HEK293 (cell line): ENCODE results near the gene C14orf93.

Experiments used
- CTCF ChIA-PET: fragments of 350-600 bp; formaldehyde crosslinking; extraction: SDS; loops from one replicate; lab custom pipeline; 2021; ENCODE audit warnings: antibody characterized with exemption; lab: Yijun Ruan, JAX
- POLR2A ChIA-PET: fragments of 300-600 bp; formaldehyde crosslinking; extraction: SDS; loops from one replicate; lab custom pipeline; 2020; ENCODE audit warnings: antibody characterized with exemption, inconsistent platforms; lab: Yijun Ruan, JAX
- H3K27ac ChIP-seq: fragments of 200-500 bp; sonication (Bioruptor generic); 2 replicates; pipeline ENCODE4 v1.5.1; 2014; ENCODE audit warnings: low read depth, low read length, control low read depth, inconsistent platforms; ENCODE audit errors: extremely low read depth
- H3K36me3 ChIP-seq, 2 experiments: fragments of 200-500 bp in 1 of 2; sonication (Bioruptor generic) in 1 of 2; 1 replicate in 1 of 2; 2 replicates in 1 of 2; pipeline ENCODE4 v1.5.1; 2014 to 2017; ENCODE audit warnings: inconsistent platforms in 2 of 2, low read length in 2 of 2; ENCODE audit not compliant: control insufficient read depth in 2 of 2, insufficient read depth in 1 of 2
- H3K4me1 ChIP-seq: fragments of 200-500 bp; sonication (Bioruptor generic); 2 replicates; pipeline ENCODE4 v1.5.1; 2014; ENCODE audit warnings: mild to moderate bottlenecking, low read length, inconsistent platforms; ENCODE audit not compliant: control insufficient read depth, insufficient read depth
- H3K4me3 ChIP-seq: 2 replicates; pipeline ENCODE4 v1.5.1; 2011; ENCODE audit warnings: low read depth, mild to moderate bottlenecking, control low read depth, low read length, moderate library complexity
- H3K9me3 ChIP-seq: fragments of 200-500 bp; sonication (Bioruptor generic); 2 replicates; pipeline ENCODE4 v1.5.1; 2014; ENCODE audit warnings: low read depth, low read length, inconsistent platforms; ENCODE audit not compliant: control insufficient read depth, insufficient read depth
- KLF8 ChIP-seq: fragments of 450-650 bp; formaldehyde crosslinking; IDR thresholded peaks from 2 replicates; pipeline ENCODE4 v1.5.1; 2016; ENCODE audit warnings: missing biosample characterization, missing genetic modification characterization
- OSR2 ChIP-seq: fragments of 450-650 bp; formaldehyde crosslinking; IDR thresholded peaks from 2 replicates; pipeline ENCODE4 v1.5.1; 2016; ENCODE audit warnings: missing biosample characterization, missing genetic modification characterization
- PRDM1 ChIP-seq: fragments of 450-650 bp; formaldehyde crosslinking; IDR thresholded peaks from 2 replicates; pipeline ENCODE4; 2016; ENCODE audit warnings: missing biosample characterization, missing genetic modification characterization
- SP2 ChIP-seq: fragments of 450-650 bp; formaldehyde crosslinking; IDR thresholded peaks from 2 replicates; pipeline ENCODE4 v1.5.1; 2016; ENCODE audit warnings: missing biosample characterization, missing genetic modification characterization
- SP7 ChIP-seq: fragments of 450-650 bp; formaldehyde crosslinking; IDR thresholded peaks from 2 replicates; pipeline ENCODE4 v1.5.1; 2016; ENCODE audit warnings: missing biosample characterization, missing genetic modification characterization
- YY1 ChIP-seq: fragments of 450-650 bp; formaldehyde crosslinking; IDR thresholded peaks from 2 replicates; pipeline ENCODE4 v1.5.1; 2018; ENCODE audit warnings: missing biosample characterization, missing genetic modification characterization
- ZEB2 ChIP-seq: fragments of 450-650 bp; formaldehyde crosslinking; IDR thresholded peaks from 2 replicates; pipeline ENCODE4 v1.5.1; 2016; ENCODE audit warnings: missing biosample characterization, missing genetic modification characterization
- ZNF132 ChIP-seq: fragments of 450-650 bp; formaldehyde crosslinking; IDR thresholded peaks from 2 replicates; pipeline ENCODE4 v1.5.1; 2017; ENCODE audit warnings: missing biosample characterization, missing genetic modification characterization, borderline replicate concordance
- ZNF133 ChIP-seq: fragments of 450-650 bp; formaldehyde crosslinking; IDR thresholded peaks from 2 replicates; pipeline ENCODE4 v1.5.1; 2016; ENCODE audit warnings: missing biosample characterization, missing genetic modification characterization
- ZNF140 ChIP-seq: fragments of 450-650 bp; formaldehyde crosslinking; IDR thresholded peaks from 2 replicates; pipeline ENCODE4 v1.5.1; 2016; ENCODE audit warnings: missing biosample characterization, missing genetic modification characterization
- ZNF155 ChIP-seq: fragments of 450-650 bp; formaldehyde crosslinking; IDR thresholded peaks from 2 replicates; pipeline ENCODE4 v1.5.1; 2016; ENCODE audit warnings: missing biosample characterization, missing genetic modification characterization
- ZNF184 ChIP-seq: fragments of 450-650 bp; IDR thresholded peaks from 2 replicates; pipeline ENCODE4 v1.5.1; 2018; ENCODE audit warnings: missing biosample characterization, mild to moderate bottlenecking, missing genetic modification characterization
- ZNF2 ChIP-seq: fragments of 450-650 bp; formaldehyde crosslinking; IDR thresholded peaks from 2 replicates; pipeline ENCODE4 v1.5.1; 2016; ENCODE audit warnings: missing biosample characterization, missing genetic modification characterization
- ZNF202 ChIP-seq: fragments of 450-650 bp; formaldehyde crosslinking; IDR thresholded peaks from 2 replicates; pipeline ENCODE4 v1.5.1; 2016; ENCODE audit warnings: missing biosample characterization, missing genetic modification characterization, borderline replicate concordance
- ZNF223 ChIP-seq: fragments of 450-650 bp; formaldehyde crosslinking; IDR thresholded peaks from 2 replicates; pipeline ENCODE4 v1.5.1; 2016; ENCODE audit warnings: missing biosample characterization, missing genetic modification characterization
- ZNF510 ChIP-seq: fragments of 450-650 bp; formaldehyde crosslinking; IDR thresholded peaks from 2 replicates; pipeline ENCODE4 v1.5.1; 2018; ENCODE audit warnings: mild to moderate bottlenecking, missing genetic modification characterization, missing biosample characterization; ENCODE audit not compliant: insufficient replicate concordance
- ZNF514 ChIP-seq: fragments of 450-650 bp; formaldehyde crosslinking; IDR thresholded peaks from 2 replicates; pipeline ENCODE4 v1.5.1; 2016; ENCODE audit warnings: missing biosample characterization, missing genetic modification characterization
- ZNF521 ChIP-seq: fragments of 450-650 bp; formaldehyde crosslinking; IDR thresholded peaks from 2 replicates; pipeline ENCODE4 v1.5.1; 2017; ENCODE audit warnings: missing biosample characterization, mild to moderate bottlenecking, missing genetic modification characterization
- ZNF560 ChIP-seq: fragments of 450-650 bp; formaldehyde crosslinking; IDR thresholded peaks from 2 replicates; pipeline ENCODE4 v1.5.1; 2017; ENCODE audit warnings: missing biosample characterization, missing genetic modification characterization, borderline replicate concordance
- ZNF785 ChIP-seq: fragments of 450-650 bp; formaldehyde crosslinking; IDR thresholded peaks from 2 replicates; pipeline ENCODE4 v1.5.1; 2016; ENCODE audit warnings: missing biosample characterization, missing genetic modification characterization
- ZXDB ChIP-seq: fragments of 450-650 bp; formaldehyde crosslinking; IDR thresholded peaks from 2 replicates; pipeline ENCODE4 v1.5.1; 2016; ENCODE audit warnings: missing biosample characterization, missing genetic modification characterization
- TF ChIP-seq, protein P1 (sequence below): fragments of 450-650 bp; formaldehyde crosslinking; IDR thresholded peaks from 2 replicates; pipeline ENCODE4 v1.5.1; 2016; ENCODE audit warnings: missing biosample characterization, missing genetic modification characterization
- TF ChIP-seq, protein P2 (sequence below): fragments of 450-650 bp; formaldehyde crosslinking; IDR thresholded peaks from 2 replicates; pipeline ENCODE4 v1.5.1; 2016; ENCODE audit warnings: missing biosample characterization, missing genetic modification characterization
- TF ChIP-seq, protein P3 (sequence below): fragments of 450-650 bp; formaldehyde crosslinking; IDR thresholded peaks from 2 replicates; pipeline ENCODE4 v1.5.1; 2017; ENCODE audit warnings: missing biosample characterization, missing genetic modification characterization
- TF ChIP-seq, protein P4 (sequence below): fragments of 450-650 bp; formaldehyde crosslinking; conservative IDR thresholded peaks from 2 replicates; pipeline ENCODE4 v1.5.1; 2016; ENCODE audit warnings: low read depth, missing biosample characterization, missing genetic modification characterization

The C14orf93 gene

DNA sequence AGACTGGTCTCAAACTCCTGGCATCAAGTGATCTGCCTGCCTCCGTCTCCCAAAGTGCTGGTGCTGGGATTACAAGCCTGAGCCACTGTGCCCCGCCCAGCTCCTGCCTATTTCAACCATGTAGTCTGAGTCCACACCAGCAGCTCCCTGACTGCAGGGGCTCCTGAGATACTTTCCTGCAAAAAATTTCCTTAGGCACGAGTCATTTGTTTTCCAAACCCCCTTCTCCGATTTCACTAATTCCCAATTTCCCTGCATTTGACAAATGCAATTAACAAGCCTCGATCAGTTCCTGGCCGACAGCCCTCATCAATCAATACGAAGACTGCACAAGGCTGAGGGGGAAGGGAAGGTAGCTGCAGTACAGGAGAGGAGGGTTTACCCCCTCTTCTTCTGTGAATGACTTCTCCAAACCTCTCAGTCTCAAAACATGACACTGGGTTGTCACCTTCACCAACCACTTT, 14.7 kb upstream of the C14orf93 start:
- Histone ChIP-seq H3K9me3 (no peaks in the 10 kb centered on the region), H3K4me3 (no peak overlapping the region), H3K4me1 (peaks cover 12% of the 10 kb centered on the region), H3K27ac (no peak overlapping the region), H3K36me3 (peaks cover 21 to 39% of the 10 kb centered on the region in 2 experiments)
- CTCF ChIA-PET: interaction anchor here (0.6 to 1.7 kb wide), 4 partner anchors 18 to 44 kb away, joined by 3 to 4 read pairs (median 4); partner anchors contain the start of gene CDH24
- POLR2A ChIA-PET: interaction anchor here (1.2 to 2.3 kb wide), 4 partner anchors 9 to 68 kb away, joined by 4 to 6 read pairs (median 6); partner anchors contain the start of genes HAUS4 and PSMB5
- no peak for TF ChIP-seq ZNF140
- no peak for TF ChIP-seq SP7 (tag by site-specific recombination)
- TF ChIP-seq PRDM1 (tag by site-specific recombination): peak; percentile 54; the same call in 1 of the 2 replicates
- TF ChIP-seq ZNF785 (tag by site-specific recombination): no peak
- no peak for TF ChIP-seq ZNF202
- no peak for TF ChIP-seq ZNF521 (tag by site-specific recombination)
- no peak for TF ChIP-seq ZNF133 (tag by site-specific recombination)
- TF ChIP-seq SP2 (tag by site-specific recombination): no peak
- TF ChIP-seq, protein P1, sequence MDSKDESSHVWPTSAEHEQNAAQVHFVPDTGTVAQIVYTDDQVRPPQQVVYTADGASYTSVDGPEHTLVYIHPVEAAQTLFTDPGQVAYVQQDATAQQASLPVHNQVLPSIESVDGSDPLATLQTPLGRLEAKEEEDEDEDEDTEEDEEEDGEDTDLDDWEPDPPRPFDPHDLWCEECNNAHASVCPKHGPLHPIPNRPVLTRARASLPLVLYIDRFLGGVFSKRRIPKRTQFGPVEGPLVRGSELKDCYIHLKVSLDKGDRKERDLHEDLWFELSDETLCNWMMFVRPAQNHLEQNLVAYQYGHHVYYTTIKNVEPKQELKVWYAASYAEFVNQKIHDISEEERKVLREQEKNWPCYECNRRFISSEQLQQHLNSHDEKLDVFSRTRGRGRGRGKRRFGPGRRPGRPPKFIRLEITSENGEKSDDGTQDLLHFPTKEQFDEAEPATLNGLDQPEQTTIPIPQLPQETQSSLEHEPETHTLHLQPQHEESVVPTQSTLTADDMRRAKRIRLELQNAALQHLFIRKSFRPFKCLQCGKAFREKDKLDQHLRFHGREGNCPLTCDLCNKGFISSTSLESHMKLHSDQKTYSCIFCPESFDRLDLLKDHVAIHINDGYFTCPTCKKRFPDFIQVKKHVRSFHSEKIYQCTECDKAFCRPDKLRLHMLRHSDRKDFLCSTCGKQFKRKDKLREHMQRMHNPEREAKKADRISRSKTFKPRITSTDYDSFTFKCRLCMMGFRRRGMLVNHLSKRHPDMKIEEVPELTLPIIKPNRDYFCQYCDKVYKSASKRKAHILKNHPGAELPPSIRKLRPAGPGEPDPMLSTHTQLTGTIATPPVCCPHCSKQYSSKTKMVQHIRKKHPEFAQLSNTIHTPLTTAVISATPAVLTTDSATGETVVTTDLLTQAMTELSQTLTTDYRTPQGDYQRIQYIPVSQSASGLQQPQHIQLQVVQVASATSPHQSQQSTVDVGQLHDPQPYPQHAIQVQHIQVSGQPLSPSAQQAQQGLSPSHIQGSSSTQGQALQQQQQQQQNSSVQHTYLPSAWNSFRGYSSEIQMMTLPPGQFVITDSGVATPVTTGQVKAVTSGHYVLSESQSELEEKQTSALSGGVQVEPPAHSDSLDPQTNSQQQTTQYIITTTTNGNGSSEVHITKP (tag by site-specific recombination): peak; percentile 42
- no peak for TF ChIP-seq ZNF132 (tag by site-specific recombination)
- no peak for TF ChIP-seq ZEB2 (tag by site-specific recombination)
- TF ChIP-seq, protein P2, sequence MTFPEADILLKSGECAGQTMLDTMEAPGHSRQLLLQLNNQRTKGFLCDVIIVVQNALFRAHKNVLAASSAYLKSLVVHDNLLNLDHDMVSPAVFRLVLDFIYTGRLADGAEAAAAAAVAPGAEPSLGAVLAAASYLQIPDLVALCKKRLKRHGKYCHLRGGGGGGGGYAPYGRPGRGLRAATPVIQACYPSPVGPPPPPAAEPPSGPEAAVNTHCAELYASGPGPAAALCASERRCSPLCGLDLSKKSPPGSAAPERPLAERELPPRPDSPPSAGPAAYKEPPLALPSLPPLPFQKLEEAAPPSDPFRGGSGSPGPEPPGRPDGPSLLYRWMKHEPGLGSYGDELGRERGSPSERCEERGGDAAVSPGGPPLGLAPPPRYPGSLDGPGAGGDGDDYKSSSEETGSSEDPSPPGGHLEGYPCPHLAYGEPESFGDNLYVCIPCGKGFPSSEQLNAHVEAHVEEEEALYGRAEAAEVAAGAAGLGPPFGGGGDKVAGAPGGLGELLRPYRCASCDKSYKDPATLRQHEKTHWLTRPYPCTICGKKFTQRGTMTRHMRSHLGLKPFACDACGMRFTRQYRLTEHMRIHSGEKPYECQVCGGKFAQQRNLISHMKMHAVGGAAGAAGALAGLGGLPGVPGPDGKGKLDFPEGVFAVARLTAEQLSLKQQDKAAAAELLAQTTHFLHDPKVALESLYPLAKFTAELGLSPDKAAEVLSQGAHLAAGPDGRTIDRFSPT: no peak
- TF ChIP-seq, protein P3, sequence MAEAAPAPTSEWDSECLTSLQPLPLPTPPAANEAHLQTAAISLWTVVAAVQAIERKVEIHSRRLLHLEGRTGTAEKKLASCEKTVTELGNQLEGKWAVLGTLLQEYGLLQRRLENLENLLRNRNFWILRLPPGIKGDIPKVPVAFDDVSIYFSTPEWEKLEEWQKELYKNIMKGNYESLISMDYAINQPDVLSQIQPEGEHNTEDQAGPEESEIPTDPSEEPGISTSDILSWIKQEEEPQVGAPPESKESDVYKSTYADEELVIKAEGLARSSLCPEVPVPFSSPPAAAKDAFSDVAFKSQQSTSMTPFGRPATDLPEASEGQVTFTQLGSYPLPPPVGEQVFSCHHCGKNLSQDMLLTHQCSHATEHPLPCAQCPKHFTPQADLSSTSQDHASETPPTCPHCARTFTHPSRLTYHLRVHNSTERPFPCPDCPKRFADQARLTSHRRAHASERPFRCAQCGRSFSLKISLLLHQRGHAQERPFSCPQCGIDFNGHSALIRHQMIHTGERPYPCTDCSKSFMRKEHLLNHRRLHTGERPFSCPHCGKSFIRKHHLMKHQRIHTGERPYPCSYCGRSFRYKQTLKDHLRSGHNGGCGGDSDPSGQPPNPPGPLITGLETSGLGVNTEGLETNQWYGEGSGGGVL (tag by site-specific recombination): peak; percentile 67
- TF ChIP-seq ZNF2 (tag by site-specific recombination): no peak
- no peak for TF ChIP-seq ZNF560 (tag by site-specific recombination)
- TF ChIP-seq ZNF155: no peak
- TF ChIP-seq, protein P4, sequence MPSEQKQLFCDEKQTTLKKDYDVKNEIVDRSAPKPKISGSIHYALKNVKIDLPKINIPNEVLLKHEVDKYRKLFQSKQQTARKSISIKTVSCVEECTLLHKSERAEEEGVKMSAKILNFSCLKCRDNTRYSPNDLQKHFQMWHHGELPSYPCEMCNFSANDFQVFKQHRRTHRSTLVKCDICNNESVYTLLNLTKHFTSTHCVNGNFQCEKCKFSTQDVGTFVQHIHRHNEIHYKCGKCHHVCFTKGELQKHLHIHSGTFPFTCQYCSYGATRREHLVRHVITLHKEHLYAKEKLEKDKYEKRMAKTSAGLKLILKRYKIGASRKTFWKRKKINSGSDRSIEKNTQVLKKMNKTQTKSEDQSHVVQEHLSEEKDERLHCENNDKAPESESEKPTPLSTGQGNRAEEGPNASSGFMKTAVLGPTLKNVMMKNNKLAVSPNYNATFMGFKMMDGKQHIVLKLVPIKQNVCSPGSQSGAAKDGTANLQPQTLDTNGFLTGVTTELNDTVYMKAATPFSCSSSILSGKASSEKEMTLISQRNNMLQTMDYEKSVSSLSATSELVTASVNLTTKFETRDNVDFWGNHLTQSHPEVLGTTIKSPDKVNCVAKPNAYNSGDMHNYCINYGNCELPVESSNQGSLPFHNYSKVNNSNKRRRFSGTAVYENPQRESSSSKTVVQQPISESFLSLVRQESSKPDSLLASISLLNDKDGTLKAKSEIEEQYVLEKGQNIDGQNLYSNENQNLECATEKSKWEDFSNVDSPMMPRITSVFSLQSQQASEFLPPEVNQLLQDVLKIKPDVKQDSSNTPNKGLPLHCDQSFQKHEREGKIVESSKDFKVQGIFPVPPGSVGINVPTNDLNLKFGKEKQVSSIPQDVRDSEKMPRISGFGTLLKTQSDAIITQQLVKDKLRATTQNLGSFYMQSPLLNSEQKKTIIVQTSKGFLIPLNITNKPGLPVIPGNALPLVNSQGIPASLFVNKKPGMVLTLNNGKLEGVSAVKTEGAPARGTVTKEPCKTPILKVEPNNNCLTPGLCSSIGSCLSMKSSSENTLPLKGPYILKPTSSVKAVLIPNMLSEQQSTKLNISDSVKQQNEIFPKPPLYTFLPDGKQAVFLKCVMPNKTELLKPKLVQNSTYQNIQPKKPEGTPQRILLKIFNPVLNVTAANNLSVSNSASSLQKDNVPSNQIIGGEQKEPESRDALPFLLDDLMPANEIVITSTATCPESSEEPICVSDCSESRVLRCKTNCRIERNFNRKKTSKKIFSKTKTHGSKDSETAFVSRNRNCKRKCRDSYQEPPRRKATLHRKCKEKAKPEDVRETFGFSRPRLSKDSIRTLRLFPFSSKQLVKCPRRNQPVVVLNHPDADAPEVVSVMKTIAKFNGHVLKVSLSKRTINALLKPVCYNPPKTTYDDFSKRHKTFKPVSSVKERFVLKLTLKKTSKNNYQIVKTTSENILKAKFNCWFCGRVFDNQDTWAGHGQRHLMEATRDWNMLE (tag by site-specific recombination): no peak
- no peak for TF ChIP-seq ZNF514 (tag by site-specific recombination)
- TF ChIP-seq OSR2: no peak
- TF ChIP-seq YY1 (tag by site-specific recombination): no peak
- peak; percentile 17; the same call in 1 of the 2 replicates for TF ChIP-seq ZXDB (tag by site-specific recombination)
- no peak for TF ChIP-seq ZNF223 (tag by site-specific recombination)
- TF ChIP-seq ZNF184 (tag by site-specific recombination): no peak
- TF ChIP-seq ZNF510: no peak
- no peak for TF ChIP-seq KLF8
